GM23248 (cell line): ENCODE results near the gene TTLL9. TPM values are rescaled to one million over a fixed set of nuclear protein-coding genes. Genes with fewer than 3 reads are reported as not detected.

Source experiments
- DNase-seq: peaks from one replicate; pipeline ENCODE4 v3.0.0-alpha.2; 2015
- H2AFZ ChIP-seq: fragments of 200-600 bp; sonication (generic); 2 replicates; pipeline ENCODE4 v1.6.1; 2016; ENCODE audit warnings: antibody characterized with exemption
- H3F3A ChIP-seq: fragments of 200-600 bp; sonication (generic); 2 replicates; pipeline ENCODE4 v1.6.1; 2016; ENCODE audit warnings: mild to moderate bottlenecking, antibody characterized with exemption, mixed run types; ENCODE audit not compliant: insufficient read depth
- H3K27ac ChIP-seq: fragments of 200-600 bp; sonication (generic); 2 replicates; pipeline ENCODE4 v1.5.1; 2016; ENCODE audit warnings: mild to moderate bottlenecking
- H3K27me3 ChIP-seq: fragments of 200-600 bp; sonication (generic); replicated peaks from 2 replicates; pipeline ENCODE4 v1.6.1; 2016; ENCODE audit warnings: mild to moderate bottlenecking; ENCODE audit not compliant: insufficient read depth
- H3K36me3 ChIP-seq: fragments of 200-600 bp; sonication (generic); 2 replicates; pipeline ENCODE4 v1.6.1; 2016; ENCODE audit warnings: low read depth, mild to moderate bottlenecking
- H3K4me1 ChIP-seq: fragments of 200-600 bp; sonication (generic); 2 replicates; pipeline ENCODE4 v1.6.1; 2016; ENCODE audit warnings: mild to moderate bottlenecking; ENCODE audit not compliant: insufficient read depth
- H3K4me2 ChIP-seq: fragments of 200-600 bp; sonication (generic); one replicate; pipeline ENCODE4 v1.6.1; 2016; ENCODE audit warnings: mild to moderate bottlenecking; ENCODE audit not compliant: unreplicated experiment
- H3K4me3 ChIP-seq: fragments of 200-600 bp; sonication (generic); 2 replicates; pipeline ENCODE4 v1.5.1; 2016; ENCODE audit warnings: mild to moderate bottlenecking
- H3K79me2 ChIP-seq: fragments of 200-600 bp; sonication (generic); 2 replicates; pipeline ENCODE4 v1.6.1; 2016; ENCODE audit warnings: mild to moderate bottlenecking; ENCODE audit not compliant: insufficient read depth
- H3K9ac ChIP-seq: fragments of 200-600 bp; sonication (generic); 2 replicates; pipeline ENCODE4 v1.6.1; 2016; ENCODE audit warnings: mild to moderate bottlenecking
- H3K9me2 ChIP-seq: fragments of 200-600 bp; sonication (generic); 2 replicates; pipeline ENCODE4 v1.6.1; 2016; ENCODE audit warnings: mixed run types, mild to moderate bottlenecking, moderate library complexity; ENCODE audit not compliant: insufficient read depth
- H3K9me3 ChIP-seq: fragments of 200-600 bp; sonication (generic); one replicate; pipeline ENCODE4 v1.6.1; 2017; ENCODE audit warnings: low read depth
- H4K20me1 ChIP-seq: fragments of 200-600 bp; sonication (generic); 2 replicates; pipeline ENCODE4 v1.6.0; 2016; ENCODE audit not compliant: insufficient read depth
- EZH2 ChIP-seq: fragments of 200-600 bp; sonication (generic); IDR thresholded peaks from 2 replicates; pipeline ENCODE4 v1.6.1; 2018; ENCODE audit warnings: antibody characterized with exemption, mild to moderate bottlenecking; ENCODE audit not compliant: insufficient read depth, poor library complexity, severe bottlenecking
- EZH2phosphoT487 ChIP-seq: fragments of 200-600 bp; sonication (generic); IDR thresholded peaks from 2 replicates; pipeline ENCODE4 v1.6.1; 2018; ENCODE audit warnings: antibody characterized with exemption, moderate library complexity, mild to moderate bottlenecking, low read depth; ENCODE audit not compliant: insufficient read depth
- WGBS, 2 experiments: methylation state at CpG; one replicate each; pipeline ENCODE4 v1.1.6; 2015 to 2017; ENCODE audit warnings: low lambda C conversion rate in 2 of 2, low coverage in 1 of 2; ENCODE audit errors: missing lambda C conversion rate in 2 of 2; 5-methylcytosine and 5-hydroxymethylcytosine counted together
- in situ Hi-C: fragments of 300-500 bp; cut with MboI; formaldehyde crosslinking; loops from 2 replicates; pipeline ENCODE4 v1.15.0; 2020
- polyA plus RNA-seq: library from polyadenylated mRNA; unstranded; fragments of >200 nt; fragmentation: Nextera tagmentation; extraction: Ambion mirVana; gene quantifications from 2 replicates; pipeline ENCODE4 v1.2.1, GENCODE V29; 2016
- total RNA-seq: library from RNA; depleted of rRNA; stranded (reverse); fragments of >200 nt; shearing (Covaris generic); gene quantifications from 2 replicates; pipeline ENCODE4 v1.2.3, GENCODE V29; 2014

Gene TTLL9
- total and polyA plus RNA-seq, 2 experiments from 2014 or later: not detected

GRCh38 chr20:31843288-31843687 is 27.1 kb upstream of the TTLL9 start:
- TF ChIP-seq EZH2phosphoT487 (no peak), EZH2 (no peak)
- Histone ChIP-seq H2AFZ (no peak overlapping the region), H4K20me1 (no peaks in the 10 kb centered on the region), H3K27ac (no peak overlapping the region), H3K9ac (no peak overlapping the region), H3K79me2 (no peaks in the 10 kb centered on the region), H3F3A (0 out of 2 replicates have a peak, but pooled peaks cover 5% of the 10 kb centered on the region), H3K4me3 (no peak overlapping the region), H3K4me1 (peaks cover 23% of the 10 kb centered on the region), H3K27me3 (peaks cover 9% of the 10 kb centered on the region; the same call in 1 of the 2 replicates), H3K9me2 (no peaks in the 10 kb centered on the region), H3K9me3 (no peaks in the 10 kb centered on the region), H3K36me3 (no peaks in the 10 kb centered on the region), H3K4me2 (no peak overlapping the region)
- 90 to 93% methylated on average over 6 of the region's 6 CpGs for WGBS, 2 experiments
- no peak for DNase-seq
- in situ Hi-C loops: no loop called here

GRCh38 chr20:31843881-31844280 is 26.6 kb upstream of the TTLL9 start:
- DNase-seq: no peak
- H3K27ac ChIP-seq: no peak overlapping the region
- H3K4me1 ChIP-seq: peaks cover 19% of the 10 kb centered on the region
- H3K36me3 ChIP-seq: no peaks in the 10 kb centered on the region
- H3K79me2 ChIP-seq: no peaks in the 10 kb centered on the region
- H3K27me3 ChIP-seq: peaks cover 10% of the 10 kb centered on the region; the same call in 1 of the 2 replicates
- in situ Hi-C loops: no loop called here
- H3K9ac ChIP-seq: no peak overlapping the region
- 75 to 82% methylated on average over 5 of the region's 5 CpGs for WGBS, 2 experiments
- H3K4me3 ChIP-seq: no peak overlapping the region
- TF ChIP-seq EZH2phosphoT487: no peak
- TF ChIP-seq EZH2: no peak
- H3K9me2 ChIP-seq: no peaks in the 10 kb centered on the region
- H3K9me3 ChIP-seq: no peaks in the 10 kb centered on the region
- no peak overlapping the region for H2AFZ ChIP-seq
- no peak overlapping the region for H3K4me2 ChIP-seq
- H4K20me1 ChIP-seq: no peaks in the 10 kb centered on the region
- 0 out of 2 replicates have a peak, but pooled peaks cover 5% of the 10 kb centered on the region for H3F3A ChIP-seq

GRCh38 chr20:31844737-31845299 is 25.6 kb upstream of the TTLL9 start:
- in situ Hi-C loops: no loop called here
- 0 out of 2 replicates have a peak, but pooled peaks cover 5% of the 10 kb centered on the region for H3F3A ChIP-seq
- no peaks in the 10 kb centered on the region for H4K20me1 ChIP-seq
- H3K27ac ChIP-seq: no peak overlapping the region
- peaks cover 18% of the 10 kb centered on the region for H3K27me3 ChIP-seq
- H3K79me2 ChIP-seq: no peaks in the 10 kb centered on the region
- no peak for DNase-seq
- H3K4me3 ChIP-seq: no peak overlapping the region
- H3K4me2 ChIP-seq: no peak overlapping the region
- H3K9me2 ChIP-seq: no peaks in the 10 kb centered on the region
- H3K36me3 ChIP-seq: no peaks in the 10 kb centered on the region
- no peak overlapping the region for H3K9ac ChIP-seq
- peaks cover 19% of the 10 kb centered on the region for H3K4me1 ChIP-seq
- 93% methylated on average over 24 to 28 of the region's 28 CpGs for WGBS, 2 experiments
- H2AFZ ChIP-seq: no peak overlapping the region
- H3K9me3 ChIP-seq: no peaks in the 10 kb centered on the region
- no peak for TF ChIP-seq EZH2
- no peak for TF ChIP-seq EZH2phosphoT487

DNA sequence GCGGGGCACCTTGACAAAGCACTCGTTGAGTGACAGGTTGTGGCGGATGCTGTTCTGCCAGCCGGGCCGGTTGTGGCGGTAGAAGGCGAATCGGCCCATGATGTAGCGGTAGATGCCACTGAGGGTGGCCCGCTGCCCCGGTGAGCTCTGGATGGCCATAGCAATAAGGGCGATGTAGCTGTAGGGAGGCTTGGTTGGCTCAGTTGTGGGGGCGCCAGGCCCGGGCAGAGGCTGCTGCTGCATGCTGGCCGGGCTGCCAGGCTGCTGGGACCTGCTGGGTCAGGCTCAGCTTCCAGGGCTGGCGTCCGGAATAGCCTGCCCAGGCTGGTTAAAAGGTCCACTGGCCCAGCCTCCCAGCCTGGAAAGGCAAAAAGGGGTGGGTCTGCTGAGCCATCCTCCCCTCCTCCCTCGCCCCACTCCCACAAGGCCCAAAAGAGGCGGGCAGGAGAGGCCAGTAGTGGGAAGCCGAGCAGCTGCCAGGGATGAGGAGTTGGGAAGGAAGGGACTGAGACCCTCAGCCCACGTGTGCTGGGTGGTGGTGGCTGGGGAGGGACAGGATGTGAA is 25.1 kb upstream of the TTLL9 start, which contains the start of gene FOXS1:
Gene FOXS1, minus strand, starts transcription at position 305 of the 564 bp plus-strand sequence. Its CDS starts 62 bp downstream, at position 243.
- TF ChIP-seq EZH2phosphoT487 (no peak), EZH2 (no peak)
- Histone ChIP-seq H3K4me2 (no peak within 1 kb of the TSS), H3K79me2 (no peaks in the 10 kb centered on the region), H3K27ac (no peak within 1 kb of the TSS), H3K9me3 (no peaks in the 10 kb centered on the region), H3K27me3 (peaks cover 24% of the 10 kb centered on the region), H2AFZ (no peak within 1 kb of the TSS), H3K4me1 (peaks cover 19% of the 10 kb centered on the region), H3K9ac (no peak within 1 kb of the TSS), H3K4me3 (no peak within 1 kb of the TSS), H3K9me2 (no peaks in the 10 kb centered on the region), H4K20me1 (no peaks in the 10 kb centered on the region), H3F3A (0 out of 2 replicates have a peak, but pooled peaks cover 5% of the 10 kb centered on the region), H3K36me3 (no peaks in the 10 kb centered on the region)
- in situ Hi-C loops: no loop called here
- DNase-seq: no peak
- 81 to 84% methylated on average over 19 to 20 of the region's 21 CpGs for WGBS, 2 experiments
